Ectodermal cell (in vitro differentiated cells): ENCODE results near the gene NMNAT3.

Experiments
- H3K27ac ChIP-seq: 2 replicates; pipeline ENCODE4 v1.7.0; 2013; ENCODE audit warnings: mild to moderate bottlenecking, low read depth, low read length; ENCODE audit not compliant: insufficient read depth, poor library complexity, severe bottlenecking
- H3K27me3 ChIP-seq: 2 replicates; pipeline ENCODE4 v1.7.0; 2013; ENCODE audit warnings: mild to moderate bottlenecking, low read length; ENCODE audit not compliant: insufficient read depth, control insufficient read depth, poor library complexity, severe bottlenecking
- H3K36me3 ChIP-seq: one replicate; pipeline ENCODE4 v1.7.0; 2013; ENCODE audit warnings: low read length; ENCODE audit not compliant: control insufficient read depth, insufficient read depth
- H3K4me1 ChIP-seq: one replicate; pipeline ENCODE4 v1.7.0; 2013; ENCODE audit warnings: low read length; ENCODE audit not compliant: control insufficient read depth, insufficient read depth
- H3K4me3 ChIP-seq: 2 replicates; pipeline ENCODE4 v1.7.0; 2013; ENCODE audit warnings: low read depth, low read length, control low read depth; ENCODE audit not compliant: insufficient read depth
- H3K9me3 ChIP-seq: 2 replicates; pipeline ENCODE4 v1.7.0; 2013; ENCODE audit warnings: mild to moderate bottlenecking, low read length, moderate library complexity; ENCODE audit not compliant: control insufficient read depth
- WGBS, 2 experiments: methylation state at CpG; one replicate each; pipeline ENCODE4 v1.1.7; 2013; ENCODE audit warnings: missing lambda C conversion rate in 2 of 2; 5-methylcytosine and 5-hydroxymethylcytosine counted together

The NMNAT3 gene

DNA sequence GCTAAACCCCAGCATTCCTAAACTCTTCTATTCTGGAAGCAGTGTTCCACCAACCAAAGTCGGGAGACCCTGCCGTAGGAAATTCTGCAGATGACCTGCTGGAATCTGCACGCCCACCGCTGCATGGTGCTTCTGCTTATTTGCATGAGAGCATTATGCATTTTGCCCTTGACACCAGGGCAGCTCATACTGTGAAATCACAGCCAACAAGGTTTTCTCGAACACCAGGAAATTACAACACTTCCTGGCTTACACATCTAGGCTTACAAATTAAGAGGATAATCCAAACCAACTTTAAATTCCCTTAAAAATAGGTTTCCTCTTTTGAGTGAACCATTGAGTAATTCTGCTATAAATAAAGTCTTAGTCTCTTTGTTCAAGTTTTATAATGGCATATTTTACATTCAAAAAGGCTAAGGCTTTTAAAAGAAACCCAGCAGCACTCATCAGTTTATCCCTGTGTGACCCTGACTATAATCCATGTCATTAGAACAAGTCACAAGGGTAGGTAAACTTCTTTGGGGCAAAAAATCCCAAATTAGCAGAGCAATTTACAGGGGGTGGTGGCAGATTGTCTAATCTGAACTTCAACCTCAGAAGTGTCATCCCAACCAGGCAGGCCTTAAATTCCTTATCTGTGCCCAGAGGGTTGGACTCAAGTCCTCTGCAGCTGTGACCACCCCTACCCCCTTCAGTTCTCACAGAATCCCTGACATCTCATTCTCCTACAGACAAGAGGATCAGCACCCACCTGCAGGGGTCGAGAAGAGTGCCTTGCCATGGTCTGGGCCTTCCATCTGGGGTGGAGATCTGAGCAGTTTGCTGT lies 104.7 kb downstream of the NMNAT3 start:
- Histone ChIP-seq H3K4me1 (no peaks in the 10 kb centered on the region), H3K36me3 (no peaks in the 10 kb centered on the region), H3K27ac (no peak overlapping the region), H3K9me3 (no peaks in the 10 kb centered on the region), H3K4me3 (no peak overlapping the region), H3K27me3 (no peaks in the 10 kb centered on the region)
- WGBS, 2 experiments, result 89 to 91% methylated on average over 6 of the region's 6 CpGs

DNA sequence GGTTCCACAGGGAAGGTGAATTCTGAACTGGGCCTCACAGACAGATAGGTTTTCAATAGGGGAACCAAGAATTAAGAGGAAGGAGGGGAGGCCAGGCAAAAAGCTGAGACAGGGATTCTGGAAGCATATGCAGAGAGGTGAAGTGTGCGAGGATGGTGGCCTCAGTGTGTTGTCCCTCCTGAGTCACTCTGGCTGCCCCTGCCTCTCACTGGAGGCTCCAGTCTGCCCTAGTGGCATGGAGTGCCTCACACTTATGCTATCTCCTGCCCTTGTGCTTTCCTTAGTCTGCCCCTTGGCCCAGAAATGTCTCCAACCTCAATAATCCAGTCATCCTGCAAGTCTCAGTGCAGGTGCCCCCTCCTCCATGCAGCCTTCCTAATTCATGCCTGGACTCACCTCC lies 106.1 kb downstream of the NMNAT3 start:
- Histone ChIP-seq H3K36me3 (no peaks in the 10 kb centered on the region), H3K4me1 (no peaks in the 10 kb centered on the region), H3K9me3 (no peaks in the 10 kb centered on the region), H3K4me3 (no peak overlapping the region), H3K27ac (no peak overlapping the region), H3K27me3 (no peaks in the 10 kb centered on the region)
- 86 to 92% methylated on average over 1 of the region's 1 CpG for WGBS, 2 experiments

DNA sequence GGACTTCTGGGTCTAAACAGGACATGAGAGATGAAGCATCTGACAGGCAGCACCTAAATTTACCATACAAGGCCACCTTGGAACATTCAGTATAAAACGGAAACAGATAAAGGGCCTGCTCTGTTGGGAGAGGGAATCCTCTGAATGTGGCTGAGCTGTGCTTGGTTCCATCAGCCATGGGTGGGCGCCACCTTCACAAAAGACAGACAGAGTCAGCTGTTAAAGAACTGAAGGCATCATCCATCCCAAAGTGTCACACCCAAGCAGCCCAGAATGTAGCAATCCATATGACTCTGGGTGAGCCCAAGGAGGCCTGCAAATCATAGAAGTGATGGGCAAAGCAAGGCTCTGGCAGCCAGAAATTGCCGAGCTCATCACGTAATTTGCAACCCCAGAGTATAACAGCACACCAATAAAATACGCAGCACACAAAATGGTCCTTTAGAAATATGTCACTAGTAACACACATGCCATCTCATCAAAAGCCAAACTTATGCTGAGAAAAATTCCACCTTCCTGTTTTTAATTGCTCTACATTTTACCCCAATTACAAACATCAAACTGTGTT lies 113.4 kb downstream of the NMNAT3 start:
- Histone ChIP-seq H3K4me3 (no peak overlapping the region), H3K9me3 (no peaks in the 10 kb centered on the region), H3K4me1 (peaks cover 5% of the 10 kb centered on the region), H3K36me3 (no peaks in the 10 kb centered on the region), H3K27me3 (no peaks in the 10 kb centered on the region), H3K27ac (no peak overlapping the region)
- 70% methylated on average over 5 of the region's 5 CpGs for WGBS, 2 experiments

DNA sequence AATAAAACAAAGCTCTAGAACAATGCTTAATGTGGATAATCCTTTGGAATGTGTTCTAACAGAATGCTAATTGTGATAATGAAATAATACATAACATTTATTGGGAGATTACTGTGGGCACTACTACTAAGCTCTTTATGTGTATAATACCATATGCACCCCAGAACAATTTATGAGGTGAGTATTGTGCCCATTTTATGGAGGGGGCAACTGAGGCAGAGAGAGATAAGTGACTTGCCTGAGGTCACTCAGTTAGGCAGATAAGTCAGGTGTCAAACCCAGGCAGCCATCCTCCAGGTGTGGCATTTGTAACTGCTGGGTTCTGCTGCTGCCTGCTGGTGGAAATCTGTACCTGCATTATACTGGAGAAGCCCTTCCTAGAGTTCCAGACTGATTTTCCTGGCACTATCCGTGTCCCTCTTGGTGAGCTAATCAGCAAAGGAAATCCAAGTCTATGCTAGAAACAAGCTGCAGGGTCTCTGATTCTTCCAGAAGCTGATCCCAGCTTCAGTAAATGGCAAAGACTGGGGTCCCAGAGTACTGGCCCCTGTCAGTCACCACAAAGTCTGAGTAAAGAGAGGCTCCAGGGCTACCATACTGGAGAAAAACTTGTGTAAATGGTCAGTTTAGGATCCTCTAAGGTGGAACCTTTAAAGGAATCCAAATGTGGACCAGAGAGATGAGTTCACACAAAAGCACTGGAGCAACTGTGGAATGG lies 115.7 kb downstream of the NMNAT3 start:
- no peak overlapping the region for H3K27ac ChIP-seq
- H3K4me3 ChIP-seq, result no peak overlapping the region
- H3K27me3 ChIP-seq, result no peaks in the 10 kb centered on the region
- no peaks in the 10 kb centered on the region for H3K36me3 ChIP-seq
- H3K9me3 ChIP-seq, result no peaks in the 10 kb centered on the region
- WGBS, 2 experiments, result 54 to 56% methylated on average over 1 of the region's 1 CpG
- H3K4me1 ChIP-seq, result peaks cover 5% of the 10 kb centered on the region

DNA sequence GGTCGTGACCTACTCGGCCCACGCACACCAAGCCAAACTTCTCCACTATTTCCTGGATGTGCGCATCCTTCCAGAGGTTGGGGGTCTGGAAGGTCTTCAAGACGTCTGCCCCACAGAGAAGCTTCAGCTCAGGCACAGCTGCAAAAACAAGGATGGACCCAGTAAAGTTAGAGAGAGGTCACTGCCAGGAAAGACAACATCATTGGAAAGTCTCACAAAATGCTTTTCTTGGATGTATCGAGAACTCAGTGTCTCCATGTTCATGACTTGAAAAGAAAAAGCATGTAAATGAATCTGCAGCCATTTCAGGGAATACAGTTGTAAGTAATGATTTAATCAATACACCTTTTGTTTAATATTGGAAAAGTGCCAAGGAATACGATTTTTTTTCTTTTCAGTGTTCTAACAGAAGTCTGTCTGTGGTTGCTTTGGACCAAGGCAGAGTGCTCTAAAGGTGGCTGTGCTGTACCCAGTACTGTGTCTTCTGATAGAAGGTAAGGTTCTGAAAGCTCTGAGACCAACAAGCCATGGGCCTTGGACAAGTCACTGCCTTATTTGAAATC lies 116.4 kb downstream of the NMNAT3 start:
- Histone ChIP-seq H3K36me3 (no peaks in the 10 kb centered on the region), H3K4me3 (no peak overlapping the region), H3K4me1 (peaks cover 5% of the 10 kb centered on the region), H3K9me3 (no peaks in the 10 kb centered on the region), H3K27ac (no peak overlapping the region), H3K27me3 (no peaks in the 10 kb centered on the region)
- 90 to 94% methylated on average over 7 of the region's 7 CpGs for WGBS, 2 experiments

DNA sequence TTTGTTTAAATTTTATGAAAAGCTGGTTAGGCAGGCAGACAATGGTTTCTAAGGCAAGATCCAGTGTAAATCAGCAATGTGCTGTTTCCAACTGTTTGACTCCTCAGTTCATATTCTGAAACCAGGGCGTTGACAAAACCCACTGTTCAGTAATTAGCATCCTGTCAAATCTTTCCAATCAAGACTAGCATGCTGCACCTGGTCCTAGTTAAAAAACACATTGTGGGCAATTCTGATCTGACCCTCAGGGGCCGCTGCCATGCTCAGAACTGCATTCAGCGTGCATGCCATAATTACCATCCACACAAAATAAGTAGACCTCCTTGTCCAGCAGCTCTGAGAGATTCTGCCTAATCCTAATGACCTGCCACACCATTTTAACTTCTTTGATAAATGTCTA lies 117.4 kb downstream of the NMNAT3 start:
- no peaks in the 10 kb centered on the region for H3K36me3 ChIP-seq
- H3K9me3 ChIP-seq, result no peaks in the 10 kb centered on the region
- no peak overlapping the region for H3K27ac ChIP-seq
- no peak overlapping the region for H3K4me3 ChIP-seq
- no peaks in the 10 kb centered on the region for H3K27me3 ChIP-seq
- WGBS, 2 experiments, result 88 to 95% methylated on average over 3 of the region's 3 CpGs
- H3K4me1 ChIP-seq, result peaks cover 5% of the 10 kb centered on the region

DNA sequence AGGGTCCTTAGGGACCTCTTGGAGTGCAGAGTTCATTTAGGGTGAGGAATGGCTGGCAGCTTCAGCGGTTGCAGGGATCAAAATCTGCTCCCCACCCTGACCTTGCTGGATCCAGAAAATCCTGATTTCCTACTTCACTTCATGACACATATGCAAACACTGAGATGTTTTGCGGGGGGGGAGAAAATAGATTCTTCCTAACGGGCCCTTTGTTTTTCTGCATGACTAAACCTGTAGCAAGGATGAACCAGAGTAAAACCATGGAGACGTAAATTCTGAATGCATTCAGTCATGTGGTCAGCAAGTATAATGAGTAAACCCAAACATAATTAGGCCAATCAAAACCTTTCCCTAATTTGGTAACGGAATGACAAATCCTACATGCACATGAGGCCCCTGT lies 118.2 kb downstream of the NMNAT3 start:
- peaks cover 5% of the 10 kb centered on the region for H3K4me1 ChIP-seq
- H3K9me3 ChIP-seq, result no peaks in the 10 kb centered on the region
- H3K27ac ChIP-seq, result no peak overlapping the region
- H3K36me3 ChIP-seq, result no peaks in the 10 kb centered on the region
- H3K4me3 ChIP-seq, result no peak overlapping the region
- H3K27me3 ChIP-seq, result no peaks in the 10 kb centered on the region
- WGBS, 2 experiments, result 69% methylated on average over 5 of the region's 5 CpGs

DNA sequence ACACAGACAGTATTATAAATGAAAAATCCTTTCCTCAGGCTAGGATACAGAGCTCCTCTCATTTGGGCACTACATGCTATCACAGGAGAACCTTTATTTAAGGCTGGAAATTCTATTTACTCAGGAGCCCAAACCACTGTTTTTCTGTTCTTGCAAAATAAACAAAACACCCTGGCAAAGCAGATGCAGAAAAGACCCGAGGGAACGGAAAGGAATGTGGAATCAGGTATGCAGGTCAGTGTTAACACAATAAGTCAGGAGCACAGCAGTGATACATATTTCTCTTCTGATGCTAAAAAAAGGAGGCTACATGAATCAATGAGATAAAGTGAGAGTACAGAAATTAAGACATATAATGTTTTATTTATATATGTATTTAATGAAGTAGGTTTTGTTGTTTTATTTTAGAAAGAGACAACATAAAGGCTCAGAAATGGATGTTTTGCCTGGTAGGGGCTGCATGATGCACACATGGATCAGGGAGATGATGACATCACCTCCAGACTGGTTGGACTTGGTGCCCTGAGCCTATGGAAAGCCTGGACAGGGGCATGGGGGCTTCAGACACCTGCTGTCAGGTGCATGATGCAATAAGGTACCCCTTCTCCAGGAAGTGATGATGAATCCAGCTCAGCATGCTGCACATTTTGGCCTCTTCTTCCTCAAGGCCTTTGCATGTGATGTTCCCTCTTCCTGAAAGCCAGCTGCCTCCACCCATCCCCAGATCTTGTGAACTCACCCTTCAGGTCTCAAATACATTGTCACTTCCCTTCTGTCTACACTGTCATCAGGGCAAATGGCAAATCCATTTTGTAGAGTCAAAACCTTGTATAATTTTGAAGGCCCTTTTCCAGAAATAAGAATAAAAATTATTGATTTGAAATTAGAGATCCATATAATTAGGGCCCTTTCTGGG lies 119.2 kb downstream of the NMNAT3 start:
- WGBS, 2 experiments, result 86 to 89% methylated on average over 2 of the region's 2 CpGs
- H3K9me3 ChIP-seq, result no peaks in the 10 kb centered on the region
- peaks cover 5% of the 10 kb centered on the region for H3K4me1 ChIP-seq
- H3K36me3 ChIP-seq, result no peaks in the 10 kb centered on the region
- H3K4me3 ChIP-seq, result no peak overlapping the region
- H3K27me3 ChIP-seq, result no peaks in the 10 kb centered on the region
- H3K27ac ChIP-seq, result no peak overlapping the region

DNA sequence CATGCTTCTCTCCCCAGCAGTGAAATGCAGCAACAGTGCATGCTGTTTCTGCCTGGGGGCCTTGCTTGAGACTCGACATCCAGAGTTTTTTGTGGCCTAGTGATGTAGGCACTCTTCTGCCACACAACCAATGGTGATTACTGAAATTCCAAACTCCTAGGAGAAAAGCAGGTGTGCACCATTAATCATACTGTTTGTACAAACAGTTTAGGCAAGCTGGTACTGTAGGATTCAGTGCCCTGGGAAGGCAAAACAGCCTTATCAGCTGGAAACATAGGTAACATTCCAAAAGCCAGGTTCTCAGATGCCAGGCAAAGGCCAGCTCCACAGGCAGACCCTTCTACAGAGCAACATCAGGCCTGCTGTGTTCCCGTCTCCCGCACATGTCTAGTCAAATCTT lies 120.7 kb downstream of the NMNAT3 start:
- Histone ChIP-seq H3K4me3 (no peak overlapping the region), H3K27ac (no peak overlapping the region), H3K27me3 (no peaks in the 10 kb centered on the region), H3K36me3 (no peaks in the 10 kb centered on the region), H3K4me1 (peaks cover 5% of the 10 kb centered on the region), H3K9me3 (no peaks in the 10 kb centered on the region)
- WGBS, 2 experiments, result 82 to 94% methylated on average over 3 of the region's 3 CpGs
